C4-2B (cell line): ENCODE data around the gene NFIB.

ENCODE experiments used
- ZFX ChIP-seq: fragments of 450-650 bp; IDR thresholded peaks from 2 replicates; pipeline ENCODE4 v1.6.1; 2017
- TF ChIP-seq, protein P1 (sequence below): fragments of 450-650 bp; conservative IDR thresholded peaks from 2 replicates; pipeline ENCODE4 v1.5.1; 2017; ENCODE audit warnings: mild to moderate bottlenecking

DNA sequence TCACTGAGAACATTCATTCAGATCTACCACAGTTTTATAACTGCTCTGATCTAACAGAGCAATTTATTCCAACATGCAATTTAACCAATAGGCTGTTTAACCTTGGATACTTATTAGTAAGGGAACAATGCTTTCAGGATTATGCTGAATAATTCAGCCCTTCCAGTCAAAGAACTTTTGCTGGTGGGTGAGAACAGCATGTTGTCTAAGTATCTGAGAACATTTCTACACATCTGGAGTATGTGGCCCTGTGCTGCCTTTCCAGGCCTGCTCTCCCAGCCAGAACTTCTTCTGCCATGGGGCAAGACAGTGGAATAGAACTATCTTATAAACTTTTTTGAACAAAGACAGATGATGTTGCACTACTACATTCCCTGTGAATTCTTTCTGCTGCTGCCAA, 55.8 kb downstream of the NFIB start:
- TF ChIP-seq, protein P1, sequence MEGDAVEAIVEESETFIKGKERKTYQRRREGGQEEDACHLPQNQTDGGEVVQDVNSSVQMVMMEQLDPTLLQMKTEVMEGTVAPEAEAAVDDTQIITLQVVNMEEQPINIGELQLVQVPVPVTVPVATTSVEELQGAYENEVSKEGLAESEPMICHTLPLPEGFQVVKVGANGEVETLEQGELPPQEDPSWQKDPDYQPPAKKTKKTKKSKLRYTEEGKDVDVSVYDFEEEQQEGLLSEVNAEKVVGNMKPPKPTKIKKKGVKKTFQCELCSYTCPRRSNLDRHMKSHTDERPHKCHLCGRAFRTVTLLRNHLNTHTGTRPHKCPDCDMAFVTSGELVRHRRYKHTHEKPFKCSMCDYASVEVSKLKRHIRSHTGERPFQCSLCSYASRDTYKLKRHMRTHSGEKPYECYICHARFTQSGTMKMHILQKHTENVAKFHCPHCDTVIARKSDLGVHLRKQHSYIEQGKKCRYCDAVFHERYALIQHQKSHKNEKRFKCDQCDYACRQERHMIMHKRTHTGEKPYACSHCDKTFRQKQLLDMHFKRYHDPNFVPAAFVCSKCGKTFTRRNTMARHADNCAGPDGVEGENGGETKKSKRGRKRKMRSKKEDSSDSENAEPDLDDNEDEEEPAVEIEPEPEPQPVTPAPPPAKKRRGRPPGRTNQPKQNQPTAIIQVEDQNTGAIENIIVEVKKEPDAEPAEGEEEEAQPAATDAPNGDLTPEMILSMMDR: no peak
- no peak for TF ChIP-seq ZFX
